WTC11 (cell line): ENCODE data around the gene QSOX2. TPM values are rescaled to one million over a fixed set of nuclear protein-coding genes. Genes with fewer than 3 reads are reported as not detected.

Experiments
- ATAC-seq: fragments of 200-7000 bp; cut with Tn5 transposase; 2 replicates; pipeline ENCODE4 v1.10.0; 2021; ENCODE audit warnings: mild to moderate bottlenecking, moderate library complexity
- CTCF ChIA-PET: fragments of 300-600 bp; sonication (Branson Sonifier 250); formaldehyde crosslinking; loops from one replicate; lab custom pipeline; 2021; ENCODE audit warnings: antibody characterized with exemption; lab: Charles Lee
- POLR2A ChIA-PET: fragments of 350-600 bp; sonication (Branson Sonifier 250); formaldehyde crosslinking; loops from one replicate; lab custom pipeline; 2021; ENCODE audit warnings: antibody characterized with exemption; lab: Charles Lee
- DNase-seq: peaks from one replicate; pipeline ENCODE4 v3.0.0; 2021; ENCODE audit warnings: low spot score
- H3K27ac Mint-ChIP-seq: 2 replicates; pipeline ENCODE4 v1.8.0; 2021; ENCODE audit warnings: mixed read lengths
- H3K27me3 Mint-ChIP-seq: 2 replicates; pipeline ENCODE4 v1.8.0; 2021; ENCODE audit warnings: low read depth, mild to moderate bottlenecking, moderate library complexity, mixed read lengths
- H3K36me3 Mint-ChIP-seq: 2 replicates; pipeline ENCODE4 v1.8.0; 2021; ENCODE audit warnings: mixed read lengths
- H3K4me1 Mint-ChIP-seq: 2 replicates; pipeline ENCODE4 v1.8.0; 2022; ENCODE audit warnings: mixed read lengths
- H3K4me3 Mint-ChIP-seq: 2 replicates; pipeline ENCODE4 v1.8.0; 2021; ENCODE audit warnings: mild to moderate bottlenecking, moderate library complexity, mixed read lengths
- H3K9me3 Mint-ChIP-seq: 2 replicates; pipeline ENCODE4 v1.8.0; 2021; ENCODE audit warnings: mixed read lengths
- ATF1 ChIP-seq: sonication (generic); formaldehyde crosslinking; IDR thresholded peaks from 2 replicates; pipeline ENCODE4 v1.8.1; 2023; ENCODE audit warnings: mild to moderate bottlenecking, moderate library complexity, missing genetic modification reagents
- CBFB ChIP-seq: sonication (generic); formaldehyde crosslinking; IDR thresholded peaks from 2 replicates; pipeline ENCODE4 v1.8.1; 2022; ENCODE audit warnings: mild to moderate bottlenecking, low read depth, missing genetic modification reagents
- FOXK1 ChIP-seq: sonication (generic); formaldehyde crosslinking; IDR thresholded peaks from 2 replicates; pipeline ENCODE4 v1.8.0; 2022; ENCODE audit warnings: mild to moderate bottlenecking, moderate library complexity, missing genetic modification reagents
- MAX ChIP-seq: sonication (generic); formaldehyde crosslinking; IDR thresholded peaks from 2 replicates; pipeline ENCODE4 v1.8.0; 2022; ENCODE audit warnings: mild to moderate bottlenecking, missing genetic modification reagents
- NR2C2 ChIP-seq: sonication (generic); formaldehyde crosslinking; IDR thresholded peaks from 2 replicates; pipeline ENCODE4 v1.8.0; 2022; ENCODE audit warnings: mild to moderate bottlenecking, missing genetic modification reagents
- PRDM15 ChIP-seq: sonication (generic); formaldehyde crosslinking; IDR thresholded peaks from 2 replicates; pipeline ENCODE4 v1.8.0; 2022; ENCODE audit warnings: missing genetic modification reagents
- SP1 ChIP-seq: sonication (generic); formaldehyde crosslinking; conservative IDR thresholded peaks from 2 replicates; pipeline ENCODE4 v1.8.1; 2022; ENCODE audit warnings: missing genetic modification reagents
- TEAD4 ChIP-seq: sonication (generic); formaldehyde crosslinking; IDR thresholded peaks from 2 replicates; pipeline ENCODE4 v1.8.0; 2022; ENCODE audit warnings: mild to moderate bottlenecking, missing genetic modification reagents
- ZNF138 ChIP-seq: sonication (generic); formaldehyde crosslinking; conservative IDR thresholded peaks from 2 replicates; pipeline ENCODE4 v1.8.1; 2022; ENCODE audit warnings: mild to moderate bottlenecking, moderate library complexity, missing genetic modification reagents
- ZNF416 ChIP-seq: fragments of 250-450 bp; sonication (Bioruptor Pico); IDR thresholded peaks from 2 replicates; pipeline ENCODE4 v1.9.0; 2021; ENCODE audit warnings: mild to moderate bottlenecking, inconsistent platforms
- ZNF423 ChIP-seq: fragments of 250-450 bp; sonication (Bioruptor Pico); IDR thresholded peaks from 2 replicates; pipeline ENCODE4 v2.1.2; 2022; ENCODE audit warnings: mild to moderate bottlenecking, moderate library complexity
- total RNA-seq: library from RNA; stranded (reverse); gene quantifications from 3 replicates; pipeline ENCODE4 v1.2.3, GENCODE V29; 2021
- TF ChIP-seq, protein P1 (sequence below): fragments of 250-450 bp; sonication (Bioruptor Pico); IDR thresholded peaks from 2 replicates; pipeline ENCODE4 v1.9.0; 2021; ENCODE audit warnings: mild to moderate bottlenecking

Gene QSOX2
- total RNA-seq, 1 experiment from 2014 or later = 33.2 TPM

DNA sequence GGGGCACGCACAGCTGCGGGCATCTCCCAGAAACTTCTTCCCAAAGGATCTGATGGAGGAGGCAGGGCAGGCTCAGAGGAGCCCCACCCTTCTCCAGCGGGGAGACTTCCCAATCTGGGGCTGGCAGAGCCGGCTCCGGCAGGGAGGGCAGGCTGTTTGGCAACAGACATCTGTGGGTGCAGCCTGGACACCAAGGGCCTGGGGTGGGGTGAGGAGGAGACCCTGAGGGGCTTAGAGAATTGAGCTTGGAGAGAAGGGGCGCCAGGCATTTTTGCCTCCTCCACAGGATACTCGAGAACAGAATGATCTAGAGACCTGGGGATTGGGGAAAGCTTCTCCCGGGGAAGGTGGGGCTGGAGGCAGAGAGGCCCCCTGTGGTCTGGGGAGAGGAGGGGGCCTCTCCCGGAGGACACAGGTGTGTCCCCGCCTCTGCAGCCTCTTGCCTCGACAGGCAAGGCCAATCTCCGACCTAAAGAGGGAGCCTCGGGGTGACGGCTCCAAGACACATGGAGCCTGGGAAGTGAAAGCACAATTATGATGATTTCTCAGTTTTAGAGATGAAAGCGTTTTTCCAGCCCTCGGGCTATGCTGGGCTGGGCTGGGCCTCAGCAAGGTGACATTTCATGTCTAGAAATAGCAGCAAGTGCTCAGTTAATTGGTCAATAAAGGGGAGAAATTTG, 49.1 kb downstream of the QSOX2 start (continued):
- TF ChIP-seq ZNF138 (CRISPR knock-in tag) (no peak), ATF1 (CRISPR knock-in tag) (no peak), ZNF423 (CRISPR knock-in tag) (no peak), PRDM15 (CRISPR knock-in tag) (no peak)

DNA sequence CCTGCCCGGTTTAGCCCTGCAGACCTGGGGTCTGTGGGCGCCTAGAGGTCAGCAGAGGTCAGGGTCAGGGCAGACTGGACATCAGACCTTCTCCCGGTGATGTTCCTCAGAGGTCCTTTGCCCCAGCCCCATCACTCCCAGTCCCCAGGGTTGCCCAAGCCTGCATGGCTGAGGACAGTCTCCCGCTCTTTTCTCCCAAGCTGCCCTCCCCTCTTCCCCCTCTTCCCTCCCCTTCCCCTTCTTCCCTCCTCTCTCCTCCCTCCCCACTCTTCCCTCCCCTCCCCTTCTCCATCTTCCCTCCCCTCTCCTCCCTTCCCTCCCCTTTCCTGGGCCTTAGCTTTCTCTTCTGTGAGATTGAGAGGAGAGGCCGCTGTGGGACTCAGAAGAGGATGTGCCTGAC, 51.1 kb downstream of the QSOX2 start:
- CTCF ChIA-PET = interaction anchor here (0.5 to 3.0 kb wide), 8 partner anchors 22 to 73 kb away, joined by 3 to 12 read pairs (median 3); no protein-coding TSS in a partner anchor
- no peak for ATAC-seq
- Mint-ChIP-seq H3K9me3 (no peaks in the 10 kb centered on the region), H3K4me1 (peaks cover 26% of the 10 kb centered on the region), H3K4me3 (peak overlapping the region; percentile 35), H3K27ac (no peak overlapping the region), H3K36me3 (no peaks in the 10 kb centered on the region), H3K27me3 (peaks cover 92% of the 10 kb centered on the region)
- TF ChIP-seq NR2C2 (CRISPR knock-in tag) = no peak
- 0 out of 2 replicates have a peak, but pooled peaks have one; percentile 4 for TF ChIP-seq MAX (CRISPR knock-in tag)
- no peak for TF ChIP-seq ZNF416
- TF ChIP-seq, protein P1, sequence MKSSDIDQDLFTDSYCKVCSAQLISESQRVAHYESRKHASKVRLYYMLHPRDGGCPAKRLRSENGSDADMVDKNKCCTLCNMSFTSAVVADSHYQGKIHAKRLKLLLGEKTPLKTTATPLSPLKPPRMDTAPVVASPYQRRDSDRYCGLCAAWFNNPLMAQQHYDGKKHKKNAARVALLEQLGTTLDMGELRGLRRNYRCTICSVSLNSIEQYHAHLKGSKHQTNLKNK (CRISPR knock-in tag) = no peak
- DNase-seq = no peak
- POLR2A ChIA-PET = no interaction called here

DNA sequence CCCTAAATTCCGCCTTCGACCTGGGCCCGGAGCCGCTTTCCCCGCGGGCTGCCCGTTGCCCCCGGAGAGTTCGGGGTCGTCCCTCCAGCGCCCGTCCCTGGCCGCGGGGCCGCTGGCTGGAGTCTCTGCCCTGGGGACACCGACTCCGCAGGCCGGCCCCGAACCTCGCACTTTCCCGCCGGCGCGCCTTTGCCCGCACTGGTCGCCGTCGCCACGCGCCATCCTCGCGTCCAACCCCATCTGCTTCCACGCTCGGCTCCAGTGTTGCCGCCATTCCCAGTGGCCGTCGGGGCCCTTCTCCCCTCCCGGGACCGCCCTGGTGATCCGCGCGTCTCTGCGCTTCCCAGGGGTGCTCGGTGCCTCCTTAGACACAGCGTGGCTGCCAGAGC, 51.7 kb downstream of the QSOX2 start:
- Mint-ChIP-seq H3K27me3 (peaks cover 87% of the 10 kb centered on the region), H3K9me3 (no peaks in the 10 kb centered on the region), H3K4me3 (peak overlapping the region; percentile 59), H3K4me1 (peaks cover 26% of the 10 kb centered on the region), H3K36me3 (no peaks in the 10 kb centered on the region), H3K27ac (no peak overlapping the region)
- no peak for DNase-seq
- ChIA-PET POLR2A (no interaction called here), CTCF (interaction anchor here (0.5 to 1.1 kb wide), 3 partner anchors 11 to 521 kb away, joined by 3 to 4 read pairs (median 3); partner anchors contain the start of gene LHX3)
- TF ChIP-seq FOXK1 (CRISPR knock-in tag) (peak; percentile 30; the same call in 1 of the 2 replicates), MAX (CRISPR knock-in tag) (peak; percentile 60; the same call in 1 of the 2 replicates), ZNF416 (no peak)
- no peak for ATAC-seq

GRCh38 chr9:136193127-136193890, 52.3 kb downstream of the QSOX2 start:
- POLR2A ChIA-PET = no interaction called here
- CTCF ChIA-PET = interaction anchor here (0.5 to 1.6 kb wide), 7 partner anchors 9 to 520 kb away, joined by 3 to 4 read pairs (median 3); partner anchors contain the start of gene LHX3
- no peak overlapping the region for H3K27ac Mint-ChIP-seq
- peaks cover 82% of the 10 kb centered on the region for H3K27me3 Mint-ChIP-seq
- no peaks in the 10 kb centered on the region for H3K9me3 Mint-ChIP-seq
- TF ChIP-seq TEAD4 (no peak), PRDM15 (CRISPR knock-in tag) (no peak), ATF1 (CRISPR knock-in tag) (no peak), SP1 (CRISPR knock-in tag) (peak; percentile 3; the same call in 1 of the 2 replicates), CBFB (no peak)
- DNase-seq = no peak
- H3K4me3 Mint-ChIP-seq = peak overlapping the region; percentile 12; the same call in 1 of the 2 replicates
- ATAC-seq = peak; percentile 8
- H3K36me3 Mint-ChIP-seq = no peaks in the 10 kb centered on the region
- H3K4me1 Mint-ChIP-seq = peaks cover 26% of the 10 kb centered on the region
